MM.1S (cell line): ENCODE data around the gene MCF2L2.

Experiments
- CTCF ChIP-seq: fragments of 300-600 bp; sonication (generic); IDR thresholded peaks from 2 replicates; pipeline ENCODE4 v1.5.1; 2016; ENCODE audit warnings: antibody characterized with exemption, low read length, mixed read lengths
- EZH2 ChIP-seq: fragments of 300-600 bp; sonication (generic); optimal IDR thresholded peaks from 2 replicates; pipeline ENCODE3; 2017; ENCODE audit warnings: low read depth, mild to moderate bottlenecking, antibody characterized with exemption, low read length, mixed read lengths
- EZH2phosphoT487 ChIP-seq: fragments of 300-600 bp; sonication (generic); IDR thresholded peaks from 2 replicates; pipeline ENCODE4 v1.6.1; 2018; ENCODE audit warnings: antibody characterized with exemption, low read length

DNA sequence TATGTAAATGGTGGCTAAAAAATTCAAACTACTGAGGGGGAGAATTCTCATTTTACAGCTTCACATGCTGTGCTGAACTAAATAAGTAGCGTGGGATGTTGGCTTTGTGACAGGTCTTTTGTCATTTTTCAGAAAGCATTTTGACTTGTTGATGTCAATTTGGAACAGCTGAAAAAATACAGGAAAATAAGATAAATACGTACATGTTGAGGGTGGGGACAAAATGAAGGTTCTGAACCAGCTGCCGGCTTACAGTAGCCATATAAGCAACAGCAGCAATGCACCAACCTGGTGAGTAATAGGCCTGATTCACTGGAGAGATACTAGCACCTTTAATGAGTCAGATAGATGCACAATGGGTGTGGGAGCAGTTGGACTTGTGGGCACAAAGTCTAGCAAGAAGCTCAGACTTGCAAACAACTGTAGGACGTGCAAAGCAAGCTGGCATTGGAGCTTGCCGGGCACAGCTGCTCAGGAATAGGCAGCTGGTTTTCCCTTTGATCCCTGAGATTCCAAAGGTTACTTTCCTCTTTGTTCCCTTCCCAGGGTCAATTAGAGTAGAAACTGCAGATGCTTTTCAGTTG, 162.5 kb downstream of the MCF2L2 start:
- TF ChIP-seq CTCF (no peak), EZH2phosphoT487 (no peak), EZH2 (no peak)
